Ovary (tissue), 9 donors: ENCODE data around the gene TMEM145. TPM values are rescaled to one million over a fixed set of nuclear protein-coding genes. Genes with fewer than 3 reads are reported as not detected.
"Not testable (repeated sequence)": the region's sequence is repeated elsewhere in the genome, so short reads cannot be mapped to it uniquely, and the experiment has no call there.

ENCODE experiments used
- DNase-seq, 5 donors: peaks; one replicate each; pipeline ENCODE4 v3.0.0-alpha.2; 2019 to 2020
- H3K27ac ChIP-seq, 2 donors: fragments of 200-600 bp; one replicate each; pipeline versions ENCODE4 v1.5.1 to v1.8.0; 2019 to 2022
- H3K27me3 ChIP-seq: fragments of 200-600 bp; one replicate; pipeline ENCODE4 v1.8.0; 2022
- H3K36me3 ChIP-seq: fragments of 200-600 bp; sonication (generic); one replicate; pipeline ENCODE4 v1.5.1; 2019
- H3K4me1 ChIP-seq: one replicate; pipeline ENCODE4 v1.8.1; 2013; ENCODE audit warnings: mild to moderate bottlenecking, moderate library complexity; ENCODE audit not compliant: insufficient read depth
- H3K4me3 ChIP-seq: fragments of 200-600 bp; sonication (generic); one replicate; pipeline ENCODE4 v1.5.1; 2017
- H3K9me3 ChIP-seq, 2 donors: fragments of 200-600 bp in 1 of 2; sonication (generic) in 1 of 2; one replicate each; pipeline versions ENCODE4 v1.5.1 to v1.8.1; 2013 to 2019; ENCODE audit warnings: mild to moderate bottlenecking in 1 of 2, moderate library complexity in 1 of 2
- CTCF ChIP-seq, 3 donors: fragments of 450-650 bp in 2 of 3; fragments of 200-600 bp in 1 of 3; IDR thresholded peaks; one replicate each; pipeline versions ENCODE4 v1.5.1 to v1.8.0; 2016 to 2022; ENCODE audit warnings: antibody characterized with exemption in 3 of 3, mild to moderate bottlenecking in 1 of 3
- EP300 ChIP-seq: sonication (generic); formaldehyde crosslinking; IDR thresholded peaks from one replicate; pipeline ENCODE4 v1.6.1; 2017; ENCODE audit warnings: antibody characterized with exemption
- POLR2A ChIP-seq: fragments of 450-650 bp; IDR thresholded peaks from one replicate; pipeline ENCODE4 v1.6.1; 2017; ENCODE audit warnings: antibody characterized with exemption, mild to moderate bottlenecking, moderate library complexity
- WGBS, 3 donors: extraction: QIAGEN DNeasy Blood & Tissue Kit in 1 of 3; methylation state at CpG; one replicate each; pipeline versions ENCODE4 v1.1.5 to v1.1.7; 2013 to 2017; 5-methylcytosine and 5-hydroxymethylcytosine counted together
- intact Hi-C, 4 donors: fragments of 100-400 bp; cut with DNase I; formaldehyde crosslinking; loops; one replicate each; pipeline versions ENCODE4 v1.11.0 to v1.15.1; 2022 to 2023
- polyA plus RNA-seq, 2 donors: library from polyadenylated mRNA; stranded (reverse); fragments of 200-250 nt in 1 of 2; fragments of 350-450 nt in 1 of 2; fragmentation: Illumina TruSeq in 1 of 2; extraction: RNeasy Lipid Tissue Mini Kit (QIAGEN cat#74804) in 1 of 2; gene quantifications; one replicate each; pipeline ENCODE4 v1.2.3, GENCODE V29; 2013 to 2014
- total RNA-seq, 7 donors: library from RNA; depleted of rRNA in 2 of 7; stranded (reverse); fragments of >200 nt in 2 of 7; fragmentation: NEBNext Ultra II Directional in 3 of 7; extraction: Animal tissue kit (Norgen Biotek cat#: 25700) in 3 of 7; gene quantifications; one replicate each; pipeline versions ENCODE4 v1.1.0 to v1.2.4, GENCODE V29; 2016 to 2023
- donor health status: DM: no; HTN: no; CAD: no; lungs with moderate emphysema.
- donor health status: DM: no; HTN: no; CAD: no.
- donor health status: Bipolar disorder and iron deficiency.
- donor health status: DM: yes; HTN: yes; CAD: no.
- donor health status: DM: no; HTN: no; CAD: no.
- donor health status: DM: yes; HTN: yes; CAD: no.

Gene TMEM145
- total and polyA plus RNA-seq, 9 donors = 0.08 to 1.7 (median 0.30) TPM; not detected in 3

GRCh38 chr19:42333975-42334696, 21.0 kb downstream of the TMEM145 start:
- Histone ChIP-seq H3K4me1 (no peaks in the 10 kb centered on the region), H3K36me3 (no peaks in the 10 kb centered on the region), H3K9me3 (no peaks in the 10 kb centered on the region), H3K27ac (no peak overlapping the region), H3K27me3 (no peaks in the 10 kb centered on the region), H3K4me3 (no peak overlapping the region)
- intact Hi-C loops = no loop called here
- WGBS, 3 donors = 82 to 88% (median 86%) methylated on average over 21 of the region's 21 CpGs
- TF ChIP-seq POLR2A (no peak), EP300 (no peak)
- DNase-seq = no peak

- 83 to 92% (median 89%) methylated on average over 13 of the region's 13 CpGs for WGBS, 3 donors
- no peaks in the 10 kb centered on the region for H3K27me3 ChIP-seq
- intact Hi-C loops = no loop called here
- no peak for DNase-seq
- no peaks in the 10 kb centered on the region for H3K36me3 ChIP-seq
- TF ChIP-seq POLR2A (no peak), EP300 (no peak), CTCF (IDR thresholded peaks at IDR 0.05) (no peak)
- no peak overlapping the region for H3K27ac ChIP-seq
- no peaks in the 10 kb centered on the region for H3K4me1 ChIP-seq
- H3K9me3 ChIP-seq = no peaks in the 10 kb centered on the region
- H3K4me3 ChIP-seq = no peak overlapping the region
Observed at GRCh38 chr19:42334697-42335373, 21.7 kb downstream of the TMEM145 start.

GRCh38 chr19:42335374-42335936, 22.3 kb downstream of the TMEM145 start:
- WGBS, 3 donors = 81 to 93% (median 85%) methylated on average over 7 of the region's 7 CpGs

GRCh38 chr19:42335971-42336370, 22.9 kb downstream of the TMEM145 start:
- no peaks in the 10 kb centered on the region for H3K27me3 ChIP-seq
- no peak for DNase-seq
- H3K36me3 ChIP-seq = no peaks in the 10 kb centered on the region
- no peak overlapping the region for H3K27ac ChIP-seq
- TF ChIP-seq EP300 (no peak), POLR2A (no peak), CTCF (IDR thresholded peaks at IDR 0.05) (no peak)
- intact Hi-C loops = no loop called here
- H3K4me1 ChIP-seq = no peaks in the 10 kb centered on the region
- no peaks in the 10 kb centered on the region for H3K9me3 ChIP-seq
- WGBS, 3 donors = 86 to 93% (median 87%) methylated on average over 19 of the region's 19 CpGs
- no peak overlapping the region for H3K4me3 ChIP-seq

More at GRCh38 chr19:42335374-42335936, 22.3 kb downstream of the TMEM145 start:
- no peaks in the 10 kb centered on the region for H3K4me1 ChIP-seq
- H3K36me3 ChIP-seq = no peaks in the 10 kb centered on the region
- no peak overlapping the region for H3K27ac ChIP-seq
- no peak overlapping the region for H3K4me3 ChIP-seq
- no peaks in the 10 kb centered on the region for H3K27me3 ChIP-seq
- no peaks in the 10 kb centered on the region for H3K9me3 ChIP-seq
- intact Hi-C loops = no loop called here
- TF ChIP-seq EP300 = no peak
- no peak for TF ChIP-seq CTCF (IDR thresholded peaks at IDR 0.05)
- no peak for TF ChIP-seq POLR2A
- DNase-seq = no peak

GRCh38 chr19:42339126-42339860, 26.2 kb downstream of the TMEM145 start:
- DNase-seq, H3K36me3 ChIP-seq, H3K4me1 ChIP-seq, H3K27ac ChIP-seq, H3K4me3 ChIP-seq, H3K9me3 ChIP-seq, intact Hi-C loops, H3K27me3 ChIP-seq: not testable (repeated sequence)
- WGBS, 3 donors = 86 to 88% (median 86%) methylated on average over 7 of the region's 7 CpGs

GRCh38 chr19:42339922-42340321, 26.8 kb downstream of the TMEM145 start:
- H3K4me3 ChIP-seq, DNase-seq, H3K9me3 ChIP-seq, H3K27me3 ChIP-seq, H3K27ac ChIP-seq, intact Hi-C loops, H3K36me3 ChIP-seq, H3K4me1 ChIP-seq: not testable (repeated sequence)
- WGBS, 3 donors = 93 to 97% (median 95%) methylated on average over 4 of the region's 4 CpGs
